ENCODE results near the gene OR4N2.
"Not testable (repeated sequence)": the region's sequence is repeated elsewhere in the genome, so short reads cannot be mapped to it uniquely, and the experiment has no call there.

Gene OR4N2

DNA sequence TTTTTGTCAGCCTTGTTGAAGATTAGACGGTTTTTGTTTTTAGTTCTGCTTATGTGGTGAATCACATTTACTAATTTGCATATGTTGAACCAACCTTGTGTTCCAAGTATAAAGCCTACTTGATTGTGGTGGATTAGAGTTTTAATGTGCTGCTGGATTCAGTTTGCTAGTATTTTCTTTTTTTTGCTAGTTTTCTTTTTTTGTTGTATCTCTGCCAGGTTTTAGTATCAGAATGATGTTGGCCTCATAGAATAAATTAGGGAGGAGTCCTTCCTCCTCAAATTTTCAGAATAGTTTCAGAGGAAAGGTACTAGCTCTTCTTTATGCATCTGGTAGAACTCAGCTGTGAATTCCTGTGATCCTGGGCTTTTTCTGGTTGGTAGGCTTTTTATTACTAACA lies at the start of gene OR4N2:
Gene OR4N2 (plus strand): TSS at position 301 of the 400 bp plus-strand sequence. CDS start 23,679 bp downstream, outside the sequence.
- DNase-seq; intact Hi-C loops (cut with DNase I): not testable (repeated sequence)

- intact Hi-C loops (cut with DNase I), result no loop called here
- DNase-seq, result no peak
These were observed 49.4 kb upstream of the OR4N2 start for GRCh38 chr14:19754172-19754571.

GRCh38 chr14:19771491-19771890 lies 32.1 kb upstream of the OR4N2 start:
- DNase-seq; intact Hi-C loops (cut with DNase I): not testable (repeated sequence)

GRCh38 chr14:19771895-19772430 lies 31.6 kb upstream of the OR4N2 start:
- peak in 3 of 42 donors; percentile 2 to 15 (median 5) for DNase-seq
- intact Hi-C loops (cut with DNase I), result no loop called here

GRCh38 chr14:19772454-19772853 lies 31.1 kb upstream of the OR4N2 start:
- intact Hi-C loops (cut with DNase I); DNase-seq: not testable (repeated sequence)

- DNase-seq; intact Hi-C loops (cut with DNase I): not testable (repeated sequence)
These were observed 30.4 kb upstream of the OR4N2 start, which contains the start of gene OR4M1 for GRCh38 chr14:19773204-19773603. Gene OR4M1 (plus strand): TSS chr14:19773504. CDS start chr14:19780323, 6,819 bp downstream.

- no peak for DNase-seq
- intact Hi-C loops (cut with DNase I), result no loop called here
These were observed 28.0 kb upstream of the OR4N2 start for GRCh38 chr14:19775587-19775986.

- DNase-seq, result peak in 1 of 42 donors; percentile 47
- intact Hi-C loops (cut with DNase I), result not testable (repeated sequence)
These were observed 17.7 kb upstream of the OR4N2 start for GRCh38 chr14:19785848-19786247.

DNA sequence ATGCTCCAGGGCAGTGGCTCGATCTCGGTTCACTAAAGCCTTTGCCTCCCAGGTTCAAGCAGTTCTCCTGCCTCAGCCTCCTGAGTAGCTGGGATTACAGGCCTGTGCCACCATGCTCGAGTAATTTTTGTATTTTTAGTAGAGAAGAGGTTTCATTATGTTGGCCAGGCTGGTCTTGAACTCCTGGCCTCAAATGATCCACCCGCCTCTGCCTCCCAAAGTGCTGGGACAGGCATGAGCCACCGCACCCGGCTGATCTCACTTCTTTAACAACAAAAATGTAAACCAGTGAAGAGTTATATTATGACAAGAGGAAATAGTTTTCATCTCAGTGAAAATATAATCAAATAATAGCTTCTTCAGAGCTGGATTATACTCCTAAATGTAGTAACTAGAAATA lies 16.3 kb upstream of the OR4N2 start:
- DNase-seq; intact Hi-C loops (cut with DNase I): not testable (repeated sequence)

GRCh38 chr14:19788150-19788549 lies 15.4 kb upstream of the OR4N2 start:
- intact Hi-C loops (cut with DNase I); DNase-seq: not testable (repeated sequence)

DNA sequence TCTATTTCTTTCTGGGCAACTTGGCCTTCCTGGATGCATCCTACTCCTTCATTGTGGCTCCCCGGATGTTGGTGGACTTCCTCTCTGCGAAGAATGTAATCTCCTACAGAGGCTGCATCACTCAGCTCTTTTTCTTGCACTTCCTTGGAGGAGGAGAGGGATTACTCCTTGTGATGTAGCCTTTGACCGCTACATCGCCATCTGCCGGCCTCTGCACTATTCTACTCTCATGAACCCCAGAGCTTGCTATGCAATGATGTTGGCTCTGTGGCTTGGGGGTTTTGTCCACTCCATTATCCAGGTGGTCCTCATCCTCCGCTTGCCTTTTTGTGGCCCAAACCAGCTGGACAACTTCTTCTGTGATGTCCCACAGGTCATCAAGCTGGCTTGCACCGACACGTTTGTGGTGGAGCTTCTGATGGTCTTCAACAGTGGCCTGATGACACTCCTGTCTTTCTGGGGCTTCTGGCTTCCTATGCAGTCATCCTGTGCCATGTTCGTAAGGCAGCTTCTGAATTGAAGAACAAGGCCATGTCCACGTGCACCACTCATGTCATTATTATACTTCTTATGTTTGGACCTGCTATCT lies 7.0 kb upstream of the OR4N2 start:
- intact Hi-C loops (cut with DNase I); DNase-seq: not testable (repeated sequence)

DNA sequence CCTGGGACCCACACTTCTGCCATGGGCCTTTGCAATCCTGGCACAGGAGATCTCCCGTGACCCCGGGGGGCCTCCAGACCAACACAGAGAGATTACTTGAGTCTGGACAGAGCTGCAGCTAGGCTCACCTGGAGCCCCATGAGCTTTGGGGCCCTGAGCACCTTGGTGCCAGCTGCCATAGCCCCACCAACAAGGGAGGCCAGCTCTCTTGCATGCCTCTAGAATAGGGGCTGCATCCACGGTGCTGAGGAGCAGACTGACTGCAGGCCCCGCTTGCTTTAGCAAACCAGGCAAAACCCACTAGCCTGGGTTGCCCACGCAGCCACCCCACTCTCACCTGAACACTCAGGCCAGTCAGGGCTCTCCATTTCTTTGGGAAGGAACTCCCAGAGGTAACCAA lies 3.7 kb upstream of the OR4N2 start:
- DNase-seq, result peak in 5 of 42 donors; percentile 1 to 31 (median 9)
- intact Hi-C loops (cut with DNase I), result no loop called here

DNA sequence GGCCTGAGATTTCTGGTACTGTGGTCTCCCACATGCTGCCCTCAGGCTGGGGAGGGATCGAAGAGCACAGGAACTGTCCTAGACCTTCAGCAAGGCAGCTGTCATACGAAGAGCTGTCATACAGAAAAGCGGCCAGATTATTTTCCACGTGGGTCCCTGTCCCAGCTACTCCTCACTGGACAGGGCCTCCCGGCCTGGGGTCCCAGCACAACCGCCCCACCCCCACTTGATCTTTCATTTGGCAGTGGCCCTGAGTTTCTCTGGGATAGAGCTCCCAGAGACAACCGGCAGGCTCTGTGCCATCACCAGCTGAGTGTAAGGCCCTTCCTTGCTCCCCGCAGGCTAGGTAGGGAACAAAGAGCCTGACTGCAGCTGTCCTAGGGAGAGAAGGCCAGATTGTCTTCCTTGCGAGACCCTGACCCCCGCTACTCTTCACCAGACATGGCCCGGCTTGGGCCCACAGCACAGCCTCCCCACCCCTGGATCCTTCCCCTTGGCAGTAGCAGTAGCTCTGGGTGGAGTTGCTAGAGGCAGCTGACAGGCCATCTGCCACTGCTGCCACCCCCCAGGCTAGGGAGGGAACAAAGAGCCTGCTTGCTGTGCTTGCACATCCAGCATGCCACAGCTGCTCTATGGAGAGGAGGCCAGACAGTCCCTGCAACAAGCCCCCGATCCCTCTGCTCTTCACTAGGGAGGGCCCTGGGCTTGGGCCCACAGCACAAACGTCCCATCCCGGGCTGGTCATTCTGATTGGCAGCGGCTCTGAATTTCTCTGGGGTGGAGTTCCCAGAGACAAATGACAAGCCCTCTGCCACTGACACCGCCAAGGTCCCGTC lies 3.1 kb upstream of the OR4N2 start:
- DNase-seq, result peak in 41 of 42 donors; percentile 17 to 93 (median 83)
- intact Hi-C loops (cut with DNase I), result no loop called here

DNA sequence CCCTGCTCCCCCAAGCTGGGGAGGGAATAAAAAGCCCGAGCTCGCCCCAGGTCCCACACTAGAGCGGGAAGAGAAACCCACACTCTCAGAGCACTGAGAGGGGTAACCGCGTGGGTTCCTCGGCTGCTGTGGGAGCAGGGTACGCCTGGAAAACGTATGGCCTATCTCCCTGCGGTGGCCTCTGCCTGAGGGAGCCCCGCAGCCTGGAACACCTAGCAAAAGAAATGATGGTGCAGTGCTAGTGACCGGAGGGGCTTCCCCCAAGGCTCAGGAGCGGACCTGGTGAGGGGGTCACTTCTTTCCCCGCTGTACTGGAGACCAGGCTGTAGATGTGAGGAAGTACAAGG lies 2.5 kb upstream of the OR4N2 start:
- DNase-seq, result peak in 2 of 42 donors; percentile 2 to 15
- intact Hi-C loops (cut with DNase I), result no loop called here

DNA sequence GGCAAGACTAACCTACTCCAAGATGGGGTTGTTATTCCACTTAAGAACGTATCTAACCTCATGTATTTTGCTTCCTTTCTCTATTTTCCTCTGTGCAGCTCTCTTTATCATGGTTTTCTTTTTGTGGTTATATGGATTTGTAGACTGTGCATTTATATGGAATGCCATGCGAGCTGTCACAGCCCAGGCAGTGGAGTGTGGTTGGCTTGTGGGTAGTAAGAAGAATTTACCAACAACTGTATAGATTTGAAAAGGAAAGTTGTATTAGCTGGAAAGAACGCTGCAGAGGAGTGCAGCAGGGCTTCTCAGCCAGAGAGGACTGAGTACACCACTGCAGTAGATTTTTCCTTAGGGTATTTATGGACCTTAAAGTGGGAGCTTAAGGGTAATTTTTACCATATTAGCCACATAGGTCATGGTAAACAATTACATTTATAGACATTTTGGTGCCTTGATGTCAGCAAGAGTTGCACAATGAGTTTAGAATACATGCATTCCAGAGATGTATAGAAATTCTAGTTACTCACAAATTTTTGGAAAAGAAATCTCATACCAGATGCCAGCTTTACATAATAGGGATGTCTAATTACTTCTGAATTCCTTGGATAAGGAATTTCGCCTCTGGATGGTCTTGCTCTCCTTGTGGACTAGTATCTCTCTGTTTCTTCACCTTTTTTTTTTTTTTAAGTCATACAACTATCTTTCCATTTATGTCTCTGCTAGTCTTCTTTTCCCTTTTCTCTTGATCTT lies 9.8 kb downstream of the OR4N2 start:
- DNase-seq; intact Hi-C loops (cut with DNase I): not testable (repeated sequence)

DNA sequence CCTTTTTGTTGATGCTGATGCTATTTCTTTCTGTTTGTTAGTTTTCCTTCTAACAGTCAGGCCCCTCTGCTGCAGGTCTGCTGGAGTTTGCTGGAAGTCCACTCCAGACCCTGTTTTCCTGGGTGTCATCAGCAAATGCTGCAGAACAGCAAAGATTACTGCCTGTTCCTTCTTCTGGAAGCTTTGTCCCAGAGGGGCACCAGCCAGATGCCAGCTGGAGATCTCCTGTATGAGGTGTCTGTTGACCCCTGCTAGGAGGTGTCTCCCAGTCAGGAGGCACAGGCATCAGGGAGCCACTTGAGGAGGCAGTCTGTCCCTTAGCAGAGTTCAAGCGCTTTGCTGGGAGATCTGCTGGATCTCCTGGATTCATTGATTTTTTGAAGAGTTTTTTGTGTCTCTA lies 16.3 kb downstream of the OR4N2 start:
- DNase-seq; intact Hi-C loops (cut with DNase I): not testable (repeated sequence)

- intact Hi-C loops (cut with DNase I); DNase-seq: not testable (repeated sequence)
These were observed 17.4 kb downstream of the OR4N2 start for GRCh38 chr14:19821016-19821415.

- no peak for DNase-seq
- intact Hi-C loops (cut with DNase I), result no loop called here
These were observed 19.6 kb downstream of the OR4N2 start for GRCh38 chr14:19823178-19823577.

GRCh38 chr14:19823765-19824164 lies 20.2 kb downstream of the OR4N2 start:
- intact Hi-C loops (cut with DNase I), result no loop called here

More at GRCh38 chr14:19823765-19824164, 20.2 kb downstream of the OR4N2 start:
- DNase-seq, result no peak
